Measurements from ENCODE around the gene PRDM16.

GRCh38 chr1:3026581-3027391 is 42.2 kb upstream of the PRDM16 start:
- TF ChIP-seq EZH2 (IDR thresholded peaks at IDR 0.05; ENCODE audit: low read length) (no peak), CTCF (optimal IDR thresholded peaks at IDR 0.05 in 1 of 3, IDR thresholded peaks at IDR 0.05 in 1 of 3, conservative IDR thresholded peaks at IDR 0.05 in 1 of 3; ENCODE audit: extremely low read depth in 1 of 3, insufficient read depth in 2 of 3, low read length in 3 of 3) (no peak)
